H9 (cell line): ENCODE results near the gene TBC1D22A. TPM values are rescaled to one million over a fixed set of nuclear protein-coding genes. Genes with fewer than 3 reads are reported as not detected.

Experiments
- DNase-seq: peaks from one replicate; pipeline ENCODE4 v3.0.0-alpha.2; 2017
- H2AFZ ChIP-seq: one replicate; pipeline ENCODE4 v1.6.1; 2013; ENCODE audit warnings: mild to moderate bottlenecking, low read length, control low read depth, moderate library complexity
- H2AK5ac ChIP-seq: 2 replicates; pipeline ENCODE4 v1.6.1; 2013; ENCODE audit warnings: low read length, control low read depth, mixed read lengths; ENCODE audit not compliant: insufficient read length
- H2BK120ac ChIP-seq: one replicate; pipeline ENCODE4 v1.6.1; 2013; ENCODE audit warnings: low read depth, mild to moderate bottlenecking, low read length, control low read depth, inconsistent platforms; ENCODE audit not compliant: poor library complexity, severe bottlenecking
- H2BK12ac ChIP-seq: 2 replicates; pipeline ENCODE4 v1.6.1; 2013; ENCODE audit warnings: low read length, control low read depth, mixed read lengths, low read depth; ENCODE audit not compliant: insufficient read length
- H2BK15ac ChIP-seq: 2 replicates; pipeline ENCODE4 v1.6.1; 2013; ENCODE audit warnings: low read depth, low read length, control low read depth
- H2BK20ac ChIP-seq: one replicate; pipeline ENCODE4 v1.6.1; 2013; ENCODE audit warnings: low read depth, mild to moderate bottlenecking, low read length, control low read depth, inconsistent platforms; ENCODE audit not compliant: poor library complexity, severe bottlenecking
- H2BK5ac ChIP-seq: 2 replicates; pipeline ENCODE4 v1.6.1; 2013; ENCODE audit warnings: low read length, control low read depth, mixed read lengths; ENCODE audit not compliant: insufficient read length
- H3K14ac ChIP-seq: 2 replicates; pipeline ENCODE4 v1.6.1; 2013; ENCODE audit warnings: low read length, control low read depth; ENCODE audit not compliant: insufficient read depth
- H3K18ac ChIP-seq: 2 replicates; pipeline ENCODE4 v1.6.1; 2013; ENCODE audit warnings: low read depth, mild to moderate bottlenecking, mixed read lengths, low read length, control low read depth; ENCODE audit not compliant: insufficient read length
- H3K23ac ChIP-seq: 2 replicates; pipeline ENCODE4 v1.6.1; 2013; ENCODE audit warnings: low read length, control low read depth, mixed read lengths, low read depth; ENCODE audit not compliant: insufficient read length
- H3K23me2 ChIP-seq: 2 replicates; pipeline ENCODE4 v1.6.1; 2013; ENCODE audit warnings: low read depth, mild to moderate bottlenecking, mixed read lengths, low read length, control low read depth; ENCODE audit not compliant: insufficient read length, poor library complexity, severe bottlenecking
- H3K27ac ChIP-seq: 2 replicates; pipeline ENCODE4 v1.5.1; 2013; ENCODE audit warnings: low read length, control low read depth, mixed read lengths, low read depth; ENCODE audit not compliant: insufficient read length
- H3K27me3 ChIP-seq: 2 replicates; pipeline ENCODE4 v1.6.1; 2013; ENCODE audit warnings: low read length, control low read depth, inconsistent platforms; ENCODE audit not compliant: insufficient read depth
- H3K4ac ChIP-seq: 2 replicates; pipeline ENCODE4 v1.6.1; 2013; ENCODE audit warnings: low read depth, mild to moderate bottlenecking, control low read depth, inconsistent platforms, low read length, moderate library complexity
- H3K4me1 ChIP-seq: 2 replicates; pipeline ENCODE4 v1.6.1; 2013; ENCODE audit warnings: low read length, control low read depth, inconsistent platforms; ENCODE audit not compliant: insufficient read depth
- H3K4me2 ChIP-seq: 2 replicates; pipeline ENCODE4 v1.6.1; 2013; ENCODE audit warnings: low read length, control low read depth, mixed read lengths; ENCODE audit not compliant: insufficient read length, insufficient read depth
- H3K56ac ChIP-seq: 2 replicates; pipeline ENCODE4 v1.6.1; 2013; ENCODE audit warnings: low read depth, mild to moderate bottlenecking, mixed read lengths, low read length, control low read depth; ENCODE audit not compliant: insufficient read length
- H3K79me1 ChIP-seq: 2 replicates; pipeline ENCODE4 v1.6.1; 2013; ENCODE audit warnings: low read depth, mild to moderate bottlenecking, moderate library complexity, low read length, control low read depth, inconsistent platforms; ENCODE audit not compliant: insufficient read depth, poor library complexity, severe bottlenecking
- H3K79me2 ChIP-seq: 2 replicates; pipeline ENCODE4 v1.6.1; 2013; ENCODE audit warnings: low read length, control low read depth, inconsistent platforms; ENCODE audit not compliant: insufficient read depth
- H3K9ac ChIP-seq: 2 replicates; pipeline ENCODE4 v1.6.1; 2013; ENCODE audit warnings: low read length, control low read depth, mixed read lengths; ENCODE audit not compliant: insufficient read length; ENCODE audit errors: extremely low read depth
- H3K9me3 ChIP-seq: one replicate; pipeline ENCODE4 v1.6.1; 2013; ENCODE audit warnings: low read depth, low read length, inconsistent platforms; ENCODE audit not compliant: control insufficient read depth
- H3T11ph ChIP-seq: one replicate; pipeline ENCODE4 v1.6.1; 2013; ENCODE audit warnings: mild to moderate bottlenecking, low read length, control low read depth, inconsistent platforms
- H4K20me1 ChIP-seq: one replicate; pipeline ENCODE4 v1.6.1; 2013; ENCODE audit not compliant: control insufficient read depth, insufficient read length, insufficient read depth
- H4K5ac ChIP-seq: 2 replicates; pipeline ENCODE4 v1.6.1; 2013; ENCODE audit warnings: low read depth, mild to moderate bottlenecking, mixed read lengths, low read length, control low read depth; ENCODE audit not compliant: insufficient read length
- H4K8ac ChIP-seq: replicated peaks from 2 replicates; pipeline ENCODE4 v1.6.1; 2013; ENCODE audit warnings: low read length, control low read depth, mixed read lengths, low read depth; ENCODE audit not compliant: insufficient read length
- H4K91ac ChIP-seq: 2 replicates; pipeline ENCODE4 v1.6.1; 2013; ENCODE audit warnings: low read depth, mild to moderate bottlenecking, moderate library complexity, mixed read lengths, low read length, control low read depth; ENCODE audit not compliant: insufficient read length
- H3K27ac Mint-ChIP-seq, 3 experiments: 2 replicates in 2 of 3; 3 replicates in 1 of 3; pipeline ENCODE4 v1.8.0; 2020 to 2021; ENCODE audit warnings: mixed read lengths in 3 of 3, mild to moderate bottlenecking in 1 of 3, moderate library complexity in 1 of 3
- H3K27me3 Mint-ChIP-seq: 2 replicates; pipeline ENCODE4 v1.8.0; 2021; ENCODE audit warnings: low read depth, mild to moderate bottlenecking, moderate library complexity, mixed read lengths
- H3K36me3 Mint-ChIP-seq, 3 experiments: 2 replicates in 2 of 3; 3 replicates in 1 of 3; pipeline ENCODE4 v1.8.0; 2020 to 2021; ENCODE audit warnings: low read depth in 3 of 3, mixed read lengths in 3 of 3; ENCODE audit not compliant: insufficient read depth in 1 of 3
- H3K4me1 Mint-ChIP-seq, 2 experiments: 2 replicates each; pipeline ENCODE4 v1.8.0; 2020; ENCODE audit warnings: mixed read lengths in 2 of 2
- H3K4me3 Mint-ChIP-seq, 2 experiments: 2 replicates in 1 of 2; 3 replicates in 1 of 2; pipeline ENCODE4 v1.8.0; 2020 to 2021; ENCODE audit warnings: mild to moderate bottlenecking in 2 of 2, mixed read lengths in 2 of 2, moderate library complexity in 1 of 2
- H3K9me3 Mint-ChIP-seq, 2 experiments: 2 replicates in 1 of 2; 3 replicates in 1 of 2; pipeline ENCODE4 v1.8.0; 2020; ENCODE audit warnings: mild to moderate bottlenecking in 2 of 2, mixed read lengths in 2 of 2, moderate library complexity in 1 of 2
- CTCF ChIP-seq: fragments of 200-600 bp; sonication (generic); conservative IDR thresholded peaks from 3 replicates; pipeline ENCODE4 v1.8.0; 2021; ENCODE audit warnings: antibody characterized with exemption, mild to moderate bottlenecking
- WGBS: extraction: QIAGEN DNeasy Blood & Tissue Kit; methylation state at CpG from one replicate; pipeline ENCODE4 v1.1.7; 2013; ENCODE audit warnings: missing lambda C conversion rate, low lambda C conversion rate, mixed read lengths; ENCODE audit not compliant: insufficient read length; ENCODE audit errors: extremely low coverage; 5-methylcytosine and 5-hydroxymethylcytosine counted together
- total RNA-seq: library from RNA; stranded (reverse); gene quantifications from 2 replicates; pipeline ENCODE4 v1.2.1, GENCODE V29; 2021

TBC1D22A gene
- total RNA-seq, 1 experiment from 2014 or later: 20.8 TPM

GRCh38 chr22:46794067-46794466 is 31.6 kb downstream of the TBC1D22A start:
- WGBS: no CpG with 5 or more reads among the region's 12 CpGs
- H3K4me1 ChIP-seq: no peaks in the 10 kb centered on the region

More at GRCh38 chr22:46794067-46794466, 31.6 kb downstream of the TBC1D22A start:
- no peak overlapping the region; a peak in 1 of 7 replicates for H3K27ac Mint-ChIP-seq
- Histone ChIP-seq H3K4ac (no peak overlapping the region), H4K5ac (no peak overlapping the region), H3T11ph (no peak overlapping the region), H2BK120ac (no peak overlapping the region), H2BK20ac (no peak overlapping the region), H3K14ac (no peak overlapping the region; the same call in 1 of the 2 replicates), H2BK5ac (no peak overlapping the region), H3K79me1 (no peaks in the 10 kb centered on the region), H3K79me2 (no peaks in the 10 kb centered on the region), H3K27me3 (no peaks in the 10 kb centered on the region), H3K9ac (no peak overlapping the region), H3K56ac (no peak overlapping the region), H4K20me1 (no peaks in the 10 kb centered on the region), H2BK12ac (no peak overlapping the region), H3K4me2 (no peak overlapping the region), H3K23ac (no peak overlapping the region), H4K8ac (no peak overlapping the region), H2BK15ac (no peak overlapping the region), H2AK5ac (no peak overlapping the region), H2AFZ (no peak overlapping the region), H4K91ac (no peak overlapping the region), H3K27ac (no peak overlapping the region), H3K9me3 (no peaks in the 10 kb centered on the region), H3K23me2 (no peaks in the 10 kb centered on the region), H3K18ac (no peak overlapping the region)
- no peaks in the 10 kb centered on the region for H3K9me3 Mint-ChIP-seq
- no peak for DNase-seq
- peaks cover 4% of the 10 kb centered on the region in 2 experiments; a peak in 3 of 4 replicates for H3K4me1 Mint-ChIP-seq
- H3K36me3 Mint-ChIP-seq: peaks cover 0 to 11% (median 7%) of the 10 kb centered on the region in 3 experiments; a peak in 4 of 7 replicates
- H3K27me3 Mint-ChIP-seq: no peaks in the 10 kb centered on the region; the same call in 1 of the 2 replicates
- TF ChIP-seq CTCF: no peak
- no peak overlapping the region for H3K4me3 Mint-ChIP-seq
